ENCODE results near the gene INPP5E. TPM values are rescaled to one million over a fixed set of nuclear protein-coding genes. Genes with fewer than 3 reads are reported as not detected.
"Not testable (repeated sequence)": the region's sequence is repeated elsewhere in the genome, so short reads cannot be mapped to it uniquely, and the experiment has no call there.

INPP5E gene
- polyA plus RNA-seq, 10 donors: 7.4 to 12.8 (median 10.4) TPM

- no peak for DNase-seq
Measured at GRCh38 chr9:136431782-136432350, 7.8 kb downstream of the INPP5E start.

- no peak for DNase-seq
Measured at GRCh38 chr9:136430588-136431234, 8.9 kb downstream of the INPP5E start.

GRCh38 chr9:136429683-136430491 lies 9.8 kb downstream of the INPP5E start:
- no peak for DNase-seq

- DNase-seq: no peak
Measured at GRCh38 chr9:136429075-136429628, 10.5 kb downstream of the INPP5E start.

- DNase-seq: no peak
Measured at GRCh38 chr9:136426787-136427186, 12.9 kb downstream of the INPP5E start.

- DNase-seq: not testable (repeated sequence)
Measured at GRCh38 chr9:136425367-136425766, 14.3 kb downstream of the INPP5E start.

GRCh38 chr9:136424750-136425362 lies 14.8 kb downstream of the INPP5E start:
- no peak for DNase-seq

GRCh38 chr9:136423432-136424146 lies 16.1 kb downstream of the INPP5E start:
- no peak for DNase-seq

- DNase-seq: no peak
Measured at GRCh38 chr9:136422876-136423275, 16.8 kb downstream of the INPP5E start.

- DNase-seq: no peak
Measured at GRCh38 chr9:136421791-136422190, 17.9 kb downstream of the INPP5E start.

- DNase-seq: no peak
Measured at GRCh38 chr9:136419092-136419420, 20.6 kb downstream of the INPP5E start.

GRCh38 chr9:136418182-136419091 lies 21.2 kb downstream of the INPP5E start:
- DNase-seq: no peak

GRCh38 chr9:136416914-136417313 lies 22.7 kb downstream of the INPP5E start:
- DNase-seq: no peak

- DNase-seq: no peak
Measured at GRCh38 chr9:136416427-136416826, 23.2 kb downstream of the INPP5E start.

- DNase-seq: no peak
Measured at GRCh38 chr9:136412962-136413361, 26.7 kb downstream of the INPP5E start.

- no peak for DNase-seq
Measured at GRCh38 chr9:136411378-136411777, 28.3 kb downstream of the INPP5E start.

GRCh38 chr9:136410500-136411287 lies 29.0 kb downstream of the INPP5E start, which contains the start of the genes ENTR1 and PMPCA:
TSS of gene ENTR1 (minus strand) at chr9:136410614. CDS start at chr9:136410397, 217 bp downstream.
TSS of gene PMPCA (plus strand) at chr9:136410658. CDS start at chr9:136410669, 11 bp downstream.
- DNase-seq: peak; percentile 88 to 96 (median 94)

GRCh38 chr9:136409557-136410455 lies 29.8 kb downstream of the INPP5E start:
- peak in 1 of 3 donors; percentile 53 for DNase-seq

Measured in muscle of back (tissue), 11 donors.